HAP-1 (cell line): Measurements from ENCODE around the gene LRRC56.

ENCODE experiments used
- DNase-seq, 2 experiments: peaks; one replicate each; pipeline ENCODE4 v3.0.0-alpha.2; 2016 to 2020; ENCODE audit warnings: low spot score in 2 of 2
- H3K27me3 ChIP-seq: fragments of 250-450 bp; sonication (Bioruptor Pico); 2 replicates; pipeline ENCODE4 v1.5.1; 2020; ENCODE audit warnings: low read depth, mild to moderate bottlenecking, moderate library complexity
- H3K36me3 ChIP-seq: fragments of 250-450 bp; sonication (Bioruptor Pico); replicated peaks from 2 replicates; pipeline ENCODE4 v1.5.1; 2020; ENCODE audit warnings: mild to moderate bottlenecking
- H3K4me1 ChIP-seq: fragments of 250-450 bp; sonication (Bioruptor Pico); 2 replicates; pipeline ENCODE4 v1.5.1; 2020; ENCODE audit warnings: mild to moderate bottlenecking
- H3K4me3 ChIP-seq: fragments of 250-450 bp; sonication (Bioruptor Pico); 2 replicates; pipeline ENCODE4 v1.5.1; 2020; ENCODE audit warnings: mild to moderate bottlenecking, moderate library complexity
- H3K9me3 ChIP-seq: fragments of 250-450 bp; sonication (Bioruptor Pico); 2 replicates; pipeline ENCODE4 v1.5.1; 2020; ENCODE audit warnings: mild to moderate bottlenecking, moderate library complexity
- in situ Hi-C: fragments of 300-500 bp; cut with MboI; formaldehyde crosslinking; loops from 3 replicates; pipeline ENCODE4 v1.14.3; 2020; ENCODE audit warnings: low sequenced_read_pairs, inconsistent platforms, mixed read lengths

The LRRC56 gene

GRCh38 chr11:535210-535518 lies 2.2 kb upstream of the LRRC56 start:
- Histone ChIP-seq H3K4me3 (peak overlapping the region; percentile 77; the same call in 1 of the 2 replicates), H3K27me3 (no peaks in the 10 kb centered on the region), H3K36me3 (peaks cover 26% of the 10 kb centered on the region), H3K4me1 (no peaks in the 10 kb centered on the region; the same call in 1 of the 2 replicates), H3K9me3 (no peaks in the 10 kb centered on the region)
- in situ Hi-C loops: no loop called here
- no peak for DNase-seq

GRCh38 chr11:535519-536454 lies 1.5 kb upstream of the LRRC56 start, which contains the start of gene HRAS:
TSS of gene HRAS (minus strand) at chr11:535576.
- in situ Hi-C loops: no loop called here
- peak within 1 kb of the TSS; percentile 77 for H3K4me3 ChIP-seq
- no peaks in the 10 kb centered on the region for H3K27me3 ChIP-seq
- no peaks in the 10 kb centered on the region; the same call in 1 of the 2 replicates for H3K4me1 ChIP-seq
- peak; percentile 87 to 95 for DNase-seq
- no peaks in the 10 kb centered on the region for H3K9me3 ChIP-seq
- H3K36me3 ChIP-seq: peaks cover 26% of the 10 kb centered on the region

DNA sequence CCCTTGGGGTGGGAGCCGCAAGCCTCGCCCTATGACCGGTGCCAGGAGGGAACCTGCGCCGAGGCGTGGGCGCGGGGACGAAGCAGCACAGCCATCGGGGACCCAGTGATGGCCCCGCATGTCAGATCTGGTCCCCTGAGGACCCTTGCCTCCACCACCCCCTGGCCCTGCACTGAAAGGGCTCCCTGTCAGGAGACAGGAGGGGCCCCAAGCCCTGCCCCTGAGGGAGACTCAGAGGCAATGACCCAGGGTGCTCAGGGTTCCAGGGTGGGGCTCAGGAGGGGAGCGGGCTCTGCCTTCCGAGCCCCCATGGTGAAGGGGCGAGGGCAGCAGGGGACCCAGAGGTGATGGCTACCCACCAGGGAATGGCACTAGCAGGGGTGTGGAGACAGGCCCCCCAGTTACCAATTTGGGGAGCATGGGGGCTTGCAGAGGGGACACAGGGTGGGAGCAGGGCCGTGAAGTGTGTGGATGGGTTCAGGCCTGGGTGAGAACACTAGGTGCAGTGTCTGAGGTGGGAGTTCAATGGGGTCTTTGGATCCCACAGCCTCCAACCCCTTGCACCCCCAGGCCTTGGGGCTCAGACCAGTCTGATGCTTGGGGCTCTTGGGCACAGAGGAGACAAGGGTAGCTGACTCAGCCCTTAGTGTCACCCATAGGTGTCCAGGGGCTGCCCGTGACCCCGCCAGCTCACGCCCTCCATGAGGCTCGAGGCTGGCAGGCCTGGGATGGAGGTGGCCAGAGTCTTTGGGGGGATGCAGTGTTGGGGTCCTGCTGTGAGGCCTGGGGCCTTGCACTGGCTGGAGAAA lies 499 bp downstream of the LRRC56 start:
- Histone ChIP-seq H3K4me1 (no peaks in the 10 kb centered on the region; the same call in 1 of the 2 replicates), H3K36me3 (peaks cover 12% of the 10 kb centered on the region), H3K9me3 (no peaks in the 10 kb centered on the region), H3K27me3 (no peaks in the 10 kb centered on the region), H3K4me3 (no peak overlapping the region)
- in situ Hi-C loops: no loop called here
- DNase-seq: no peak

GRCh38 chr11:538431-539051 lies 1.2 kb downstream of the LRRC56 start:
- in situ Hi-C loops: no loop called here
- H3K4me1 ChIP-seq: no peaks in the 10 kb centered on the region; the same call in 1 of the 2 replicates

DNA sequence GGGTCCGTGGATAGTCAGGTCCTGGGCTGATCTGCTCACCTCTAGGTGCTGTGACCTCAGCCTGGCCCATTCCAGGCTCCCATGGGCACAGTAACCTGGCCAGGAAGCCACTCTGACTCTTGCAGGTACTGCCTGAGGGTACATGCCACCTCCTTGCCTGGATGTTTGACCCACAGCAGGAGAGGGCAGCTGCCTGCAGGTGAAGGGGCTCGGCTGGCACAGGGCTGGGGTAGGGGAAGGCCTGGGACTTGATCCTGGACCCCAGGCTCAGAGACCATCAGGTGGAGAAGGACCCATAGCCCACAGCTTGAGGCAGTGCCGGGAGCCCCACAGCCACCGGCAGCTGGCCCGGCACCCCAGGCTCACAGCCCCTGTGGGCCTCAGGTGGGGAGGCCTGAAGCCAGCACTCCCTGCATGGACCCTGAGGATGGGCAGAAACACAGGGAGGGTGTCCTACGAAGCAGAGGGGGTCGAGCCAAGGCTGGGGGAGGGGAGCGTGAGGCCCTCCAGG lies 2.7 kb downstream of the LRRC56 start:
- Histone ChIP-seq H3K27me3 (no peaks in the 10 kb centered on the region), H3K4me1 (no peaks in the 10 kb centered on the region; the same call in 1 of the 2 replicates), H3K4me3 (no peak overlapping the region), H3K9me3 (no peaks in the 10 kb centered on the region), H3K36me3 (no peaks in the 10 kb centered on the region)
- in situ Hi-C loops: no loop called here
- no peak for DNase-seq

More at GRCh38 chr11:538431-539051, 1.2 kb downstream of the LRRC56 start:
- Histone ChIP-seq H3K4me3 (no peak overlapping the region), H3K9me3 (no peaks in the 10 kb centered on the region), H3K36me3 (peaks cover 5% of the 10 kb centered on the region; the same call in 1 of the 2 replicates), H3K27me3 (no peaks in the 10 kb centered on the region)
- DNase-seq: no peak

DNA sequence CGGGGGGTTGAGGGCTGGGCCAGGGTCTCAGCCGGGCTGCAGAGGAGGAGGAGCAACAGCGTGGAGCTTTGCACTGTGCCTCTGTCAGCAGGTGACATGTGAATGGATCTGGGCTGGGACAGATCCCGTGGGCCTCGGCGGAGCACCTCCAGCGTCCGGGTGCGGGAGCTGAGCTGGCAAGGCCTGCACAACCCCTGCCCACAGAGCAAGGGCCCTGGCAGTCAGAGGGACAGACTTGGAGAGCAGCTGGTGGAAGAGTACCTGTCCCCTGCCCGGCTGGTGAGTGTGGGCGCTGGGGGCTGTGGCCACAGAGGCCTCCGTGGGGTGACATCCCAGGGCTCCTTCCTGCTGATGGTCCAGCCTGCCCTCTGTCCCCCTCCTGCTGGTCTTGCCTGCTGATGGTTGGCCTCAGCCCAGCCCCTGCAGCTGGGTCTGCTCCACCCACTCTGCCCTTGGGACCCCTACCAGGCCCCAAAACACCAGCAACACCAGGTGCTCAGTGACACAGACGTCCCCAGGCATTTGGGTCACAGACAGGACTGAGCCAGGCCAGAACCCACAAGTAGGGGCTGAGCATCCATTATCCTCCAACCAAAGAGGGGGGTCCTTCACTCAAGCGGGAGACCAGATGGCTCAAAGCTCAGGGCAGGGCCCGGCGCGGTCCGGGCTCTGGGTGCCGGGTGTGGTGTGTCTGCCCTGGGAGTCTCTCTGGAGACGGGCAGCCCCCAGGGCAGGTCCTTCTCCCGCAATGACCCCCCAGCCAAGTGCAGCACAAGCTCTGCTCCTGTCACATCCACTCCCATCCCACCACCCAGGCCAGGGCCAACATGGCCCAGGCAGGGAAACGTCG lies 3.5 kb downstream of the LRRC56 start:
- no peaks in the 10 kb centered on the region; the same call in 1 of the 2 replicates for H3K4me1 ChIP-seq
- DNase-seq: no peak
- H3K9me3 ChIP-seq: no peaks in the 10 kb centered on the region
- no peak overlapping the region for H3K4me3 ChIP-seq
- H3K27me3 ChIP-seq: no peaks in the 10 kb centered on the region
- H3K36me3 ChIP-seq: no peaks in the 10 kb centered on the region
- in situ Hi-C loops: no loop called here

- Histone ChIP-seq H3K9me3 (no peaks in the 10 kb centered on the region), H3K27me3 (no peaks in the 10 kb centered on the region), H3K4me1 (no peaks in the 10 kb centered on the region; the same call in 1 of the 2 replicates), H3K36me3 (no peaks in the 10 kb centered on the region), H3K4me3 (no peak overlapping the region)
- in situ Hi-C loops: no loop called here
- no peak for DNase-seq
These were observed 4.1 kb downstream of the LRRC56 start for GRCh38 chr11:541433-541885.

DNA sequence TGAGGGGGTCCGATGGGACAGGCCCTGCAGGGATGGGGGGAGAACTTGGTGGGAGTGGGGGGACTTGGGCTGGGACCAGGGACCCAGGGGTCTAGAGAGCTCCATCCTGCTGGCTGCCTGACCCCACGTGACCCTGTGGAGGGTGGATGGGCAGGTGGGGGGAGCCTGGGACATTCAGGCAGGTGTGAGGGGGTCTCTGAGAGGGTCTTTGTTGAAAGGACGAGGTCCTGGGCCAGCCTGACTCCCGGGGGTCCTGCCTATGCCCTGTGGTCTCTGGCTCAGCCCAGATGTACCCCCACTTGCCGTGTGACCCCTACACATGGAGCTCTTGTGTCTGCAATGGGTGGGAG lies 7.5 kb downstream of the LRRC56 start:
- H3K9me3 ChIP-seq: no peaks in the 10 kb centered on the region
- no peak for DNase-seq
- in situ Hi-C loops: no loop called here
- no peaks in the 10 kb centered on the region for H3K36me3 ChIP-seq
- no peaks in the 10 kb centered on the region for H3K4me1 ChIP-seq
- no peaks in the 10 kb centered on the region for H3K27me3 ChIP-seq
- H3K4me3 ChIP-seq: no peak overlapping the region

GRCh38 chr11:545171-545570 lies 7.8 kb downstream of the LRRC56 start:
- DNase-seq: no peak
- H3K4me1 ChIP-seq: no peaks in the 10 kb centered on the region

GRCh38 chr11:548700-549603 lies 11.6 kb downstream of the LRRC56 start:
- in situ Hi-C loops: no loop called here
- Histone ChIP-seq H3K36me3 (no peaks in the 10 kb centered on the region), H3K27me3 (no peaks in the 10 kb centered on the region), H3K4me1 (no peaks in the 10 kb centered on the region), H3K9me3 (no peaks in the 10 kb centered on the region), H3K4me3 (no peak overlapping the region)
- no peak for DNase-seq

More at GRCh38 chr11:545171-545570, 7.8 kb downstream of the LRRC56 start:
- H3K27me3 ChIP-seq: no peaks in the 10 kb centered on the region
- no peak overlapping the region for H3K4me3 ChIP-seq
- no peaks in the 10 kb centered on the region for H3K9me3 ChIP-seq
- in situ Hi-C loops: no loop called here
- no peaks in the 10 kb centered on the region for H3K36me3 ChIP-seq

GRCh38 chr11:550021-550745 lies 12.9 kb downstream of the LRRC56 start:
- in situ Hi-C loops: loop anchor here (25.0 kb wide), 1 partner anchor 212 kb away; no protein-coding TSS in a partner anchor
- Histone ChIP-seq H3K27me3 (no peaks in the 10 kb centered on the region), H3K4me3 (no peak overlapping the region), H3K9me3 (no peaks in the 10 kb centered on the region), H3K4me1 (peaks cover 4% of the 10 kb centered on the region; the same call in 1 of the 2 replicates), H3K36me3 (no peaks in the 10 kb centered on the region)
- no peak for DNase-seq
